GM23338 (cell line): Measurements from ENCODE around the gene KLHDC8B. TPM values are rescaled to one million over a fixed set of nuclear protein-coding genes. Genes with fewer than 3 reads are reported as not detected.

Experiments used
- ATAC-seq: fragments of 200-7000 bp; cut with Tn5 transposase; 3 replicates; pipeline ENCODE4 v1.9.1; 2020
- DNase-seq: peaks from one replicate; pipeline ENCODE4 v3.0.0-alpha.2; 2015; ENCODE audit warnings: low spot score
- H2AFZ ChIP-seq: fragments of 200-600 bp; sonication (generic); 2 replicates; pipeline ENCODE4 v1.8.0; 2016; ENCODE audit warnings: antibody characterized with exemption, mild to moderate bottlenecking, moderate library complexity
- H3F3A ChIP-seq: fragments of 200-600 bp; sonication (generic); replicated peaks from 2 replicates; pipeline ENCODE4 v1.8.0; 2017; ENCODE audit warnings: antibody characterized with exemption, mixed run types, low read depth
- H3K27ac ChIP-seq: fragments of 200-600 bp; sonication (generic); 2 replicates; pipeline ENCODE4 v1.6.1; 2016; ENCODE audit warnings: low read depth
- H3K27me3 ChIP-seq: fragments of 200-600 bp; sonication (generic); 2 replicates; pipeline ENCODE4 v1.8.0; 2016; ENCODE audit warnings: mild to moderate bottlenecking, mixed run types, moderate library complexity; ENCODE audit not compliant: insufficient read depth
- H3K36me3 ChIP-seq: fragments of 200-600 bp; sonication (generic); 2 replicates; pipeline ENCODE4 v1.8.0; 2016; ENCODE audit warnings: mild to moderate bottlenecking; ENCODE audit not compliant: insufficient read depth
- H3K4me1 ChIP-seq: fragments of 200-600 bp; sonication (generic); 2 replicates; pipeline ENCODE4 v1.8.0; 2016; ENCODE audit warnings: mild to moderate bottlenecking, moderate library complexity; ENCODE audit not compliant: insufficient read depth
- H3K4me2 ChIP-seq: fragments of 200-600 bp; sonication (generic); 2 replicates; pipeline ENCODE4 v1.7.1; 2017; ENCODE audit warnings: mixed run types
- H3K4me3 ChIP-seq: fragments of 200-600 bp; sonication (generic); 2 replicates; pipeline ENCODE4 v1.6.1; 2016; ENCODE audit warnings: mixed run types
- H3K79me2 ChIP-seq: fragments of 200-600 bp; sonication (generic); replicated peaks from 2 replicates; pipeline ENCODE4 v1.8.0; 2017; ENCODE audit warnings: mild to moderate bottlenecking; ENCODE audit not compliant: insufficient read depth
- H3K9me2 ChIP-seq: fragments of 200-600 bp; sonication (generic); 2 replicates; pipeline ENCODE4 v1.8.0; 2017; ENCODE audit not compliant: insufficient read depth
- H4K20me1 ChIP-seq: fragments of 200-600 bp; sonication (generic); replicated peaks from 2 replicates; pipeline ENCODE4 v1.8.0; 2017; ENCODE audit warnings: mild to moderate bottlenecking; ENCODE audit not compliant: insufficient read depth
- H3K27ac Mint-ChIP-seq: 2 replicates; pipeline ENCODE4 v1.8.0; 2020; ENCODE audit warnings: inconsistent platforms, mild to moderate bottlenecking, moderate library complexity, mixed read lengths
- H3K27me3 Mint-ChIP-seq: 3 replicates; pipeline ENCODE4 v1.8.0; 2022; ENCODE audit warnings: low read depth, mild to moderate bottlenecking, moderate library complexity, mixed read lengths, inconsistent platforms; ENCODE audit not compliant: insufficient read depth, poor library complexity
- H3K36me3 Mint-ChIP-seq: 3 replicates; pipeline ENCODE4 v1.8.0; 2021; ENCODE audit warnings: low read depth, mild to moderate bottlenecking, inconsistent platforms, moderate library complexity, mixed read lengths
- H3K4me1 Mint-ChIP-seq: 3 replicates; pipeline ENCODE4 v1.8.0; 2020; ENCODE audit warnings: mild to moderate bottlenecking, inconsistent platforms, mixed read lengths
- H3K4me3 Mint-ChIP-seq: 3 replicates; pipeline ENCODE4 v1.8.0; 2021; ENCODE audit warnings: moderate library complexity, mild to moderate bottlenecking, inconsistent platforms, mixed read lengths
- H3K9me3 Mint-ChIP-seq: 3 replicates; pipeline ENCODE4 v1.8.0; 2020; ENCODE audit warnings: moderate library complexity, mild to moderate bottlenecking, inconsistent platforms, mixed read lengths
- CREB1 ChIP-seq: fragments of 250-450 bp; sonication (Bioruptor Pico); IDR thresholded peaks from 2 replicates; pipeline ENCODE4 v1.5.0; 2020; ENCODE audit warnings: low read depth, mild to moderate bottlenecking, moderate library complexity
- CTCF ChIP-seq, 2 experiments: fragments of 200-600 bp in 1 of 2; sonication (generic) in 1 of 2; conservative IDR thresholded peaks; 2 replicates each; pipeline versions ENCODE4 v1.5.1 to v1.6.1; 2016 to 2017; ENCODE audit warnings: antibody characterized with exemption in 2 of 2, low read depth in 2 of 2, mild to moderate bottlenecking in 2 of 2, moderate library complexity in 1 of 2
- ETS1 ChIP-seq: IDR thresholded peaks from 2 replicates; pipeline ENCODE4 v1.6.1; 2016; ENCODE audit warnings: antibody characterized with exemption
- EZH2 ChIP-seq: fragments of 200-600 bp; sonication (generic); IDR thresholded peaks from one replicate; pipeline ENCODE4 v1.8.0; 2017; ENCODE audit warnings: antibody characterized with exemption, mild to moderate bottlenecking, low read depth; ENCODE audit not compliant: unreplicated experiment
- EZH2phosphoT487 ChIP-seq: fragments of 200-600 bp; sonication (generic); IDR thresholded peaks from one replicate; pipeline ENCODE4 v1.8.1; 2018; ENCODE audit warnings: antibody characterized with exemption; ENCODE audit not compliant: unreplicated experiment
- JUNB ChIP-seq: IDR thresholded peaks from one replicate; pipeline ENCODE4 v1.6.1; 2016; ENCODE audit warnings: antibody characterized with exemption; ENCODE audit not compliant: unreplicated experiment
- NANOG ChIP-seq: IDR thresholded peaks from 2 replicates; pipeline ENCODE4 v1.6.1; 2016; ENCODE audit warnings: antibody characterized with exemption, borderline replicate concordance
- POLR2AphosphoS5 ChIP-seq: IDR thresholded peaks from 2 replicates; pipeline ENCODE4 v1.6.1; 2016; ENCODE audit warnings: antibody characterized with exemption, low read depth
- REST ChIP-seq: IDR thresholded peaks from one replicate; pipeline ENCODE4 v1.6.1; 2018; ENCODE audit warnings: antibody characterized with exemption; ENCODE audit not compliant: unreplicated experiment
- STAT1 ChIP-seq: IDR thresholded peaks from one replicate; pipeline ENCODE4 v1.6.1; 2016; ENCODE audit warnings: antibody characterized with exemption; ENCODE audit not compliant: unreplicated experiment
- ZNF114 ChIP-seq: fragments of 250-450 bp; sonication (Bioruptor Pico); IDR thresholded peaks from 2 replicates; pipeline ENCODE4 v1.5.0; 2020; ENCODE audit warnings: mild to moderate bottlenecking, moderate library complexity
- ZNF331 ChIP-seq: fragments of 250-450 bp; sonication (Bioruptor Pico); IDR thresholded peaks from 2 replicates; pipeline ENCODE4 v1.5.0; 2020; ENCODE audit warnings: low read depth, mild to moderate bottlenecking, moderate library complexity
- ZNF462 ChIP-seq: fragments of 250-450 bp; sonication (Bioruptor Pico); IDR thresholded peaks from 2 replicates; pipeline ENCODE4 v1.5.0; 2020; ENCODE audit warnings: mild to moderate bottlenecking, moderate library complexity
- polyA plus RNA-seq: library from polyadenylated mRNA; unstranded; fragments of >200 nt; fragmentation: Nextera tagmentation; extraction: Ambion mirVana; gene quantifications from 2 replicates; pipeline ENCODE4 v1.2.1, GENCODE V29; 2016
- total RNA-seq: library from RNA; depleted of rRNA; stranded (reverse); fragments of >200 nt; shearing (Covaris generic); gene quantifications from 2 replicates; pipeline ENCODE4 v1.2.3, GENCODE V29; 2014

Gene KLHDC8B
- total and polyA plus RNA-seq, 2 experiments from 2014 or later, result 4.7 to 11.1 TPM

- Histone ChIP-seq H3K4me2 (no peak overlapping the region), H3K4me3 (no peak overlapping the region), H3K27me3 (no peaks in the 10 kb centered on the region), H3K9me2 (no peaks in the 10 kb centered on the region), H3K27ac (no peak overlapping the region), H3K4me1 (no peaks in the 10 kb centered on the region), H3K79me2 (no peaks in the 10 kb centered on the region), H3F3A (no peaks in the 10 kb centered on the region), H4K20me1 (no peaks in the 10 kb centered on the region), H3K36me3 (no peaks in the 10 kb centered on the region), H2AFZ (no peak overlapping the region)
- Mint-ChIP-seq H3K4me3 (no peak overlapping the region), H3K9me3 (peaks cover 19% of the 10 kb centered on the region; the same call in 2 of the 3 replicates), H3K36me3 (peaks cover 2% of the 10 kb centered on the region; the same call in 1 of the 3 replicates), H3K27me3 (peaks cover 6% of the 10 kb centered on the region), H3K27ac (no peak overlapping the region), H3K4me1 (no peaks in the 10 kb centered on the region)
- DNase-seq, result no peak
- TF ChIP-seq ZNF331 (CRISPR knock-in tag), result no peak
- TF ChIP-seq NANOG, result no peak
- no peak for TF ChIP-seq JUNB
- TF ChIP-seq EZH2phosphoT487, result no peak
- no peak for TF ChIP-seq CREB1 (CRISPR knock-in tag)
- no peak for TF ChIP-seq ETS1
- no peak for TF ChIP-seq CTCF (conservative IDR thresholded peaks at IDR 0.05; ENCODE audit: low read depth in 2 of 2)
- no peak for TF ChIP-seq ZNF114 (CRISPR knock-in tag)
- no peak for TF ChIP-seq POLR2AphosphoS5
- no peak for TF ChIP-seq ZNF462
- no peak for TF ChIP-seq REST
- no peak for TF ChIP-seq EZH2
- no peak for TF ChIP-seq STAT1
- no peak for ATAC-seq
Observed at GRCh38 chr3:49181351-49181750, 10.0 kb downstream of the KLHDC8B start.
